ENCODE results near the gene SEL1L3. TPM values are rescaled to one million over a fixed set of nuclear protein-coding genes. Genes with fewer than 3 reads are reported as not detected.
A peak's percentile ranks its signal among the peaks of the same experiment; 100 is the strongest.

The SEL1L3 gene
- total RNA-seq, 3 donors from 2014 or later (not counting 1 experiment from before 2014, with no cell fraction given), result 45.4 to 61.0 (median 45.7) TPM

DNA sequence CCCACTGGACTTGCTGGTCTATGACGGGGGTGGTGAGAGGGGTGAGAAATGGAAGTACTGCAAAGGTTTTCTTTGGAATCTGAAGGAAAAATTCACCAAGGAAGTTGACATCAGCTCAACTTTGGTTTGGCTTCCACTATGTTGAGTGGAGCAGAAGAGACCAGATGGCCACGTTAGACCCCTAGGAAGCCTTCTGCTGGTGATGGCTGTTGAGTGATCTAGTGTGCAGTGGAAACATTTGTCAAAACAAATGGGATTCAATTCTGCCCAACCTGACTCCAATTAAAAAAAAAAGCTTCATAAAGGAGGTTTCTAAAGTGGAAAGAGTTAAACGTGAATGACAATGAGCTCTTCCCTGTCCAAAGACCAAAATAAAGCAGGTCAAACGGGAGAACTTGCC lies 25.7 kb downstream of the SEL1L3 start:
- peaks cover 18 to 42% of the 10 kb centered on the region in 2 donors for H3K4me1 Mint-ChIP-seq
- H3K27me3 Mint-ChIP-seq (ENCODE audit: low read depth in 2 of 2), result no peaks in the 10 kb centered on the region
- H3K9me3 ChIP-seq (ENCODE audit: control insufficient read depth, insufficient read depth, low read length), result no peaks in the 10 kb centered on the region
- 94% methylated on average over 3 of the region's 4 CpGs for whole genome bisulfite sequencing (ENCODE audit: insufficient coverage)
- H3K27ac ChIP-seq (ENCODE audit: low read length), result no peak overlapping the region
- H3K27me3 ChIP-seq (ENCODE audit: control insufficient read depth, insufficient read depth, low read length), result no peaks in the 10 kb centered on the region
- H3K9me3 Mint-ChIP-seq, result no peaks in the 10 kb centered on the region
- no peaks in the 10 kb centered on the region for H3K36me3 Mint-ChIP-seq
- H3K4me1 ChIP-seq (ENCODE audit: control insufficient read depth, insufficient read depth, low read length), result peaks cover 1% of the 10 kb centered on the region
- H3K36me3 ChIP-seq (ENCODE audit: control insufficient read depth, insufficient read depth, low read length), result peaks cover 12% of the 10 kb centered on the region
- intact Hi-C loops (cut with micrococcal nuclease), result no loop called here
- ATAC-seq (no peak), DNase-seq (no peak)
- TF ChIP-seq, protein P1, sequence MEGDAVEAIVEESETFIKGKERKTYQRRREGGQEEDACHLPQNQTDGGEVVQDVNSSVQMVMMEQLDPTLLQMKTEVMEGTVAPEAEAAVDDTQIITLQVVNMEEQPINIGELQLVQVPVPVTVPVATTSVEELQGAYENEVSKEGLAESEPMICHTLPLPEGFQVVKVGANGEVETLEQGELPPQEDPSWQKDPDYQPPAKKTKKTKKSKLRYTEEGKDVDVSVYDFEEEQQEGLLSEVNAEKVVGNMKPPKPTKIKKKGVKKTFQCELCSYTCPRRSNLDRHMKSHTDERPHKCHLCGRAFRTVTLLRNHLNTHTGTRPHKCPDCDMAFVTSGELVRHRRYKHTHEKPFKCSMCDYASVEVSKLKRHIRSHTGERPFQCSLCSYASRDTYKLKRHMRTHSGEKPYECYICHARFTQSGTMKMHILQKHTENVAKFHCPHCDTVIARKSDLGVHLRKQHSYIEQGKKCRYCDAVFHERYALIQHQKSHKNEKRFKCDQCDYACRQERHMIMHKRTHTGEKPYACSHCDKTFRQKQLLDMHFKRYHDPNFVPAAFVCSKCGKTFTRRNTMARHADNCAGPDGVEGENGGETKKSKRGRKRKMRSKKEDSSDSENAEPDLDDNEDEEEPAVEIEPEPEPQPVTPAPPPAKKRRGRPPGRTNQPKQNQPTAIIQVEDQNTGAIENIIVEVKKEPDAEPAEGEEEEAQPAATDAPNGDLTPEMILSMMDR (IDR thresholded peaks at IDR 0.05), result no peak
- no peak overlapping the region for H3K4me3 Mint-ChIP-seq
- H3K27ac Mint-ChIP-seq, result no peak overlapping the region
- no peak overlapping the region for H3K4me3 ChIP-seq (ENCODE audit: low read length)

DNA sequence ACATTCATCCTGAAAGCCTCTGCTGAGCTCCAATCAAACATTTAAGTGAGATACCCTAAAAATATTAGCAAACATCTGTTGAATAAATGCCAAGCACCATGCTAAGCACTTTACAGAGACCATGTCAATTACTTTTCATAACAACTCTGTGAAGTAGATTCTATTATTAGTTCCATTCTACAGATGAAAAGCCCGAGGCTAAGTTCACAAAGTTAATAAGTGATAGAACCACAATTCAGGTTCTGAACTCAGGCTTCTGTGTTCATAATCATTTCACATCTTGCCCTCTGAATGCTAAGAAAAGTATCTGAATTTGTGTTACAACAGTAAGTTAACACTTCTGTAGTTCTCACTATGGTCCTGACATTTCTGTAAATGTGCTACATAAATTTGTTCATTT lies 27.4 kb downstream of the SEL1L3 start:
- DNase-seq, result no peak
- H3K9me3 Mint-ChIP-seq, result no peaks in the 10 kb centered on the region

DNA sequence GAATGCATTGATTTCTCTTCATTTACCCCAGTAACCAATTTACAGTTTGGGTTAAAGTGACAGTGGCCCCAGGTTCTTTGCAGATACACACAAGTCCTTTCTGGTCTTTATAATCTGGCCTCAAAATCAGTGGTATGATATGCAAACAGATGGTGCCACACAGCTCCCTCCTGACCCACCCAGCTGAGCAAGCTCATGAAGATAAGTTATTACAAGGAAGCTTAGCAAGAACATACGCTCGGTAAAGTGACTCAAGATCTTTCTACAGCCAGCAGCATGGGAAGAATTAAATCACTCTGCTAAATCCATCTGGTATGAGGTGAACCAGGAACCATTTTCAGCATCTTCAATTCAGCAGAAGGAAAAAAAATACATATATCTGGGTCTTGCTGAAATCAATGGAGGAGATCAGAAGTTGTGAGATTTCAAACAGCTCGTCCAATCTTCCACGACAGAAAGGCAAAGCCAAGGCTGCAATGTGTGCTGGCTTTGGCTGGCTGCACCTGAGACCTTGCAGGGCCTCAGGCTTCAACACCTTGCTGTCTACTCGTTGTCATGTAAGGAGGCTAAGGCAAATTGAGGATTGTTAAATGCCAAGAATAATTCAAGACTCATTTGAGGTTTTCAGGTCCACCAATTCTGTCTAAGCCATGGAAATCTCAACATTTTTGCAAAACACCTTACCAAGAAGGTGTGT lies 28.2 kb downstream of the SEL1L3 start:
- Mint-ChIP-seq H3K36me3 (no peaks in the 10 kb centered on the region), H3K9me3 (no peaks in the 10 kb centered on the region), H3K27me3 (ENCODE audit: low read depth in 2 of 2) (no peaks in the 10 kb centered on the region), H3K4me3 (no peak overlapping the region), H3K4me1 (peaks cover 27 to 41% of the 10 kb centered on the region in 2 donors), H3K27ac (no peak overlapping the region)
- H3K36me3 ChIP-seq (ENCODE audit: control insufficient read depth, insufficient read depth, low read length), result peaks cover 17% of the 10 kb centered on the region
- TF ChIP-seq, protein P1 (IDR thresholded peaks at IDR 0.05), result no peak
- H3K27ac ChIP-seq (ENCODE audit: low read length), result no peak overlapping the region
- no peak for ATAC-seq
- no peaks in the 10 kb centered on the region for H3K9me3 ChIP-seq (ENCODE audit: control insufficient read depth, insufficient read depth, low read length)
- intact Hi-C loops (cut with micrococcal nuclease), result no loop called here
- 83% methylated on average over 5 of the region's 5 CpGs for WGBS (ENCODE audit: insufficient coverage)
- no peak for DNase-seq
- H3K27me3 ChIP-seq (ENCODE audit: control insufficient read depth, insufficient read depth, low read length), result no peaks in the 10 kb centered on the region
- H3K4me3 ChIP-seq (ENCODE audit: low read length), result no peak overlapping the region
- peaks cover 2% of the 10 kb centered on the region for H3K4me1 ChIP-seq (ENCODE audit: control insufficient read depth, insufficient read depth, low read length)

More for the DNA sequence above, 27.4 kb downstream of the SEL1L3 start:
- TF ChIP-seq, protein P1 (IDR thresholded peaks at IDR 0.05), result no peak
- no peak for ATAC-seq
- Mint-ChIP-seq H3K27me3 (ENCODE audit: low read depth in 2 of 2) (no peaks in the 10 kb centered on the region), H3K4me1 (peaks cover 20 to 40% of the 10 kb centered on the region in 2 donors), H3K36me3 (no peaks in the 10 kb centered on the region), H3K27ac (no peak overlapping the region), H3K4me3 (no peak overlapping the region)
- peaks cover 15% of the 10 kb centered on the region for H3K36me3 ChIP-seq (ENCODE audit: control insufficient read depth, insufficient read depth, low read length)
- H3K27ac ChIP-seq (ENCODE audit: low read length), result no peak overlapping the region
- no peaks in the 10 kb centered on the region for H3K27me3 ChIP-seq (ENCODE audit: control insufficient read depth, insufficient read depth, low read length)
- intact Hi-C loops (cut with micrococcal nuclease), result no loop called here
- no peak overlapping the region for H3K4me3 ChIP-seq (ENCODE audit: low read length)
- WGBS (ENCODE audit: insufficient coverage), result 67% methylated on average over 1 of the region's 1 CpG
- H3K9me3 ChIP-seq (ENCODE audit: control insufficient read depth, insufficient read depth, low read length), result no peaks in the 10 kb centered on the region
- peaks cover 2% of the 10 kb centered on the region for H3K4me1 ChIP-seq (ENCODE audit: control insufficient read depth, insufficient read depth, low read length)

DNA sequence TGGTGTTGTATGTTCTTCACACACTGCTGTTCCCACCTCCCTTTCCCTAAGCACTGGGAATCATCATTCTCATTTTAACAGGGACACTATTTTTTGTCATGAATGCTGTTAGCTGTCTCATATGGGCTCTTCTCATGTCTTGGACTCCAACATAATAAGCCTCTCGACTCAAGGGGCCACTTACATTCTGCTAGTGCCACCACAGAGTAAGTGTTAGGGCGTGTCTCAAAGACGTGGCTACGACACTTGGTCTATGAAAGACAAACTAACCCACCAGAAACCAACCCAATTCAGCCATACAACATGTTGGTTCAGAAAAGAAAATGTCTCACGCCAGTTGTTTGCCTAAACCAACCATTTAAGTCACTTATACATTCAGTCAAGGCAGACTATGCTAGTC lies 32.2 kb downstream of the SEL1L3 start:
- DNase-seq, result no peak
- Histone ChIP-seq H3K4me1 (ENCODE audit: control insufficient read depth, insufficient read depth, low read length) (peaks cover 2% of the 10 kb centered on the region), H3K4me3 (ENCODE audit: low read length) (no peak overlapping the region), H3K27me3 (ENCODE audit: control insufficient read depth, insufficient read depth, low read length) (no peaks in the 10 kb centered on the region), H3K27ac (ENCODE audit: low read length) (no peak overlapping the region), H3K9me3 (ENCODE audit: control insufficient read depth, insufficient read depth, low read length) (no peaks in the 10 kb centered on the region), H3K36me3 (ENCODE audit: control insufficient read depth, insufficient read depth, low read length) (peaks cover 22% of the 10 kb centered on the region)
- Mint-ChIP-seq H3K27ac (peak overlapping the region in 1 of 2 donors; percentile 33), H3K9me3 (no peaks in the 10 kb centered on the region), H3K36me3 (no peaks in the 10 kb centered on the region), H3K4me1 (peaks cover 29 to 30% of the 10 kb centered on the region in 2 donors), H3K27me3 (ENCODE audit: low read depth in 2 of 2) (no peaks in the 10 kb centered on the region), H3K4me3 (no peak overlapping the region)
- TF ChIP-seq, protein P1 (IDR thresholded peaks at IDR 0.05), result no peak
- intact Hi-C loops (cut with micrococcal nuclease), result no loop called here
- 56% methylated on average over 5 of the region's 5 CpGs for WGBS (ENCODE audit: insufficient coverage)
- peak in 2 of 3 donors; percentile 35 to 57 for ATAC-seq

Measured in natural killer cell (primary cell).